NCI-H2171 (cell line): Measurements from ENCODE around the gene XK.
"Not testable (repeated sequence)": the region's sequence is repeated elsewhere in the genome, so short reads cannot be mapped to it uniquely, and the experiment has no call there.

Source experiments
- DNase-seq: peaks from one replicate; lab custom pipeline; 2025; lab: John Stamatoyannopoulos, UW

XK gene

DNA sequence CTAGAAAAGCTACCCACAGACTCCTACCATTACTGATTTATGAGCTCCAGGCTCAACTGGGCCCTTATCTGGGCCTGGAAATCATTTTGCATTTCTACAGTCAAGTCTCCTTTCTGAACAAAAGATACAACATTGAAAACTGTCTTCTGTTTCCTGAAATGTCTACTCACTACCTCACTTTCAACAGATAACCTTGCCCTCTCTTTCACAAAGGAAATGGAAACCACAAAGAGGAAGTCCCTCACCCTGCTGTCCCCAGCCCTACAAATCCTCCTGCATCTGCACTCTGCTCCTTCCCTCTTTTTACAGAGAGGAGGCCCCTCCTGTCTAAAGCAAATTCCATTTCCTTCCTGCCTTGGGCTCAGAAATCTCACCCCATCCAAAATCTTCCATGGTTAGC lies 69.4 kb downstream of the XK start:
- no peak for DNase-seq

GRCh38 chrX:37757082-37757481 lies 71.5 kb downstream of the XK start:
- no peak for DNase-seq

- no peak for DNase-seq
Observed at GRCh38 chrX:37759351-37759750, 73.8 kb downstream of the XK start.

DNA sequence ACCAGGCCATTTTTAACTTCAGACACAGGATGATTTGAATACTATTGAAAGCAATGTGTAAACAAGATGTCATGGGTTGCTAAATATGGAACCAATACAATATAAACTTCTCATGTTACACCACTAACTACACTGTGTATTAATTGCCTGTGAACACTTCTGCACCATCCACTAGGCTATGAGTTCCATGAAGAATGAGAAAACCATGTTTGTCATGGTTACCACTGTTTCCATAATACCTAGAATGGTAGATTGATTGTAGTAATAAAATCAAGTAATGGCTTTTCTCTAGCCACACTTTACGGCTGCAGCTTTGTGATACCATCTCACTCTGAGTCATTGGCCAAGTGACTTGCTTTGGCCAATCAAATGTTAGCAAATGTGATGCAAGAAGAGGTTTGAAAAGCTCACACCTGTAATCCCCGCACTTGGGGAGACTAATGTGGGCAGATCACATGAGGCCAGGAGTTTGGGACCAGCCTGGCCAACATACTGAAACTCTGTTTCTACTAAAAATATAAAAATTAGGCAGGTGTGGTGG lies 74.4 kb downstream of the XK start:
- DNase-seq: no peak

DNA sequence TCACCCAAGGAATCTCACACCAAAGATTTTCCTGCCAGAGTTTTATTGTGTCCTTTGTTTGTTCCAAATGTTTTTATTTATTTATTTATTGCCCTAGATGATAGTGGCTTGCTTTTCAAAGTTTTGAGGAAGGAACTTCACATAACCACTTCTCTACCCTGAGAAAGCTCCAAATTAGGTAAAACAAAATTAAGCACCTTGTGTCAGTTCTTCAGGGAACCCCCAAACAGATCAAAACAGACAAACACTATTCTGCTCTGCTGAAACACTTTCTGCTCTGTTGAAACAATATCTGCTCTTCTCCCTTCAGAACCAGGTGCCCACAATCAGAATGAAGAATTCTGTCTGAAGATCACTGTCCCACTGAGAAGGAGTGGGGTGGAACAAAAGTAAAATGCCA lies 77.8 kb downstream of the XK start:
- DNase-seq: no peak

GRCh38 chrX:37765507-37765906 lies 79.9 kb downstream of the XK start:
- no peak for DNase-seq

- DNase-seq: no peak
Observed at GRCh38 chrX:37767430-37767829, 81.8 kb downstream of the XK start.

GRCh38 chrX:37768866-37769265 lies 83.3 kb downstream of the XK start:
- not testable (repeated sequence) for DNase-seq

DNA sequence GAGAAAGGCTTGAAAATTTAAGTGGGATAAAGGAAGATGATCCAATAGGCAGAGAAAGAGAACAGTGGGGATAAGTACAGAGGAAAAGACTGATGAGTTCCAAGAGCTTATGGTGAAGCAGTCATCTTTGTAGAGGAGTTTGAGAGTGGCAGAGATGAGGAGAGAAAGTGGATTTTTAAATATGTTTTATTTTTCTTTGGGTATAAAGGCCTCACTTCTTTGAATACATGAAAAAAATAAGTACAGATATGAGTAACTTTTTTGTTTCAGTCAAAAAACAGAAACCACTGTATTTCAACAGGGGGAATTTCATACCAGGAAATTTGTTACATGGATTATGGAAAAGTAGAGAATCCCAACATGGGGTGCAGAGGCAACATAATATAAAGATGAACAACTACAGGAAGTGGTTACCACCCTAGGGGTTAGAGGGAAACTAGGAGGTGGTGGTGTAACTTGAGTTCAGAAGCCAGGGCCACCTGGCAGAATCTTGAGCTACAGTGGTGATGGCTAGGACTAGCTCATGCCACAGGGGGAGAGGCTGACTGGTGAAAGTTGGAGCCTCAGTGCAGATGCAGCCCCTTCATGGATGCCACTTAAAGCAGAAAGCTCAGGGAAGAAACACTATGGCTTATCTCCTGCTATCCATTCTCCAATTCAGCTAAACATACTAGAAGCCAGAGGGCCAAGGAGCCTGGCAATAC lies 90.8 kb downstream of the XK start:
- no peak for DNase-seq

DNA sequence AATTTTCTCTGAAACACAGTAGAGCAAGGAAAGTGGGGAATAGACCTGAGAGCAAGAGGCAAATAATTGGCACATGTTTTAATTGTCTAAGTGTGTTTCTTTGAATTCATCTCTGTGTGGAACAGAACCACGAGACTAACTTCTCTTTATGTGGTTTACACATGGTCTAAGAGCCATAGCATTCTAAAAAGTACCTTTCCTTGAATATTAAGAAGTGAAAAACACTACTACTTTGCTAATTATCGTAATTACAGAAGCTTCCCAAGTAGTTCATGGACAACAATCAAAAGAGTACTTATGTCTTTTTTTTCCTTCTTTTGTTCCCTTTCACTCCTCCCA lies 91.4 kb downstream of the XK start:
- no peak for DNase-seq

- DNase-seq: no peak
Observed at GRCh38 chrX:37779857-37780256, 94.3 kb downstream of the XK start, which contains the start of gene CYBB. Gene CYBB (plus strand): TSS chrX:37780059. CDS start chrX:37780078, 19 bp downstream.

- no peak for DNase-seq
Observed at GRCh38 chrX:37781081-37781480, 95.5 kb downstream of the XK start.
